Astrocyte of the spinal cord (primary cell): ENCODE measurements around the gene CLBA1.
"Not testable (repeated sequence)": the region's sequence is repeated elsewhere in the genome, so short reads cannot be mapped to it uniquely, and the experiment has no call there.

Experiments
- DNase-seq: peaks from one replicate; pipeline ENCODE4 v3.0.0; 2011; ENCODE audit warnings: low read depth, low spot score
- H3K4me3 ChIP-seq: 2 replicates; pipeline ENCODE4 v1.5.1; 2011; ENCODE audit warnings: low read depth, mild to moderate bottlenecking, low read length, moderate library complexity
- in situ Hi-C: cut with HindIII; loops from 2 replicates; pipeline ENCODE4 v1.10.0; 2017; ENCODE audit warnings: low sequenced_read_pairs
- TF ChIP-seq, protein P1 (sequence below): IDR thresholded peaks from 2 replicates; pipeline ENCODE4 v1.5.1; 2012; ENCODE audit warnings: low read depth, mild to moderate bottlenecking, low read length, inconsistent platforms

Gene CLBA1

DNA sequence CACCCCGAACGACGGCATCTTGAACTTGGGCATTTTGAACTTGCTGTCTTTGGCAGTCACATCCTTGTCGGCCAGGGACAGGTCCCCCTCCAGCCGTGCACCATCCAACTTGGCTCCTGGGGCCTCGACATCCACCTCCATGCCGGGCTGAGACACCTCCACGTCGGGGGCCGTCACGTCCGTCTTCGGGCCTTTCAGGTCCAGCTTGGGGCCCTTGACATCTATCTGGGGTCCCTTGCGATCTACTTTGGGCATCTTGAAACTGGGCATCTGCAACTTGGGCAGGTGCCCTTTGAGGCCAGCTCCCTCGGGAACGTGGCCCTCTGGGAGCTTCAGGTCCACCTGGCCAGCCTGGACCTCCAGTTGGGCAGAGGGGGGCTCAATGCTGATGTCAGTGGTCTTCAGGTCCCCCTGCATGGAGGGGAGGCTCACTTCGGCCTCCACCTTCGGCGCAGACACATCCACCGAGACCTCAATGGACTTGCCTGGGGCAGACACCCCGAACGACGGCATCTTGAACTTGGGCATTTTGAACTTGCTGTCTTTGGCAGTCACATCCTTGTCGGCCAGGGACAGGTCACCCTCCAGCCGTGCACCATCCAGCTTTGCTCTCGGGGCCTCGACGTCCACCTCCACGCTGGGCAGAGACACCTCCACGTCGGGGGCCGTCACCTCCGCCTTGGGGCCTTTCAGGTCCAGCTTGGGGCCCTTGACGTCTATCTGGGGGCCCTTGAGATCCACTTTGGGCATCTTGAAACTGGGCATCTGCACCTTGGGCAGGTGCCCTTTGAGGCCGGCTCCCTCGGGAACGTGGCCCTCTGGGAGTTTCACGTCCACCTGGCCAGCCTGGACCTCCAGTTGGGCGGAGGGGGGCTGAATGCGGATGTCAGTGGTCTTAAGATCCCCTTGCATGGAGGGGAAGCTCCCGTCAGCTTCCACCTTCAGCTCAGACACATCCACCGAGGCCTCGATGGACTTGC, 39.3 kb upstream of the CLBA1 start:
- DNase-seq, H3K4me3 ChIP-seq, in situ Hi-C loops: not testable (repeated sequence)

DNA sequence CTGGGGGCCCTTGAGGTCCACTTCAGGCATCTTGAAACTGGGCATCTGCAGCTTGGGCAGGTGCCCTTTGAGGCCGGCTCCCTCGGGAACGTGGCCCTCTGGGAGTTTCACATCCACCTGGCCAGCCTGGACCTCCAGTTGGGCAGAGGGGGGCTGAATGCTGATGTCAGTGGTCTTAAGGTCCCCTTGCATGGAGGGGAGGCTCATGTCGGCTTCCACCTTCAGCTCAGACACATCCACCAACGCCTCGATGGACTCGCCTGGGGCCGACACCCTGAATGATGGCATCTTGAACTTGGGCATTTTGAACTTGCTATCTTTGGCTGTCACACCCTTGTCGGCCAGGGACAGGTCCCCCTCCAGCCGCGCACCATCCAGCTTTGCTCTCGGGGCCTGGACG, 38.4 kb upstream of the CLBA1 start:
- in situ Hi-C loops, DNase-seq, H3K4me3 ChIP-seq: not testable (repeated sequence)

GRCh38 chr14:104947881-104948735, 37.5 kb upstream of the CLBA1 start:
- DNase-seq, H3K4me3 ChIP-seq, in situ Hi-C loops: not testable (repeated sequence)

- H3K4me3 ChIP-seq = no peak overlapping the region
- no peak for DNase-seq
- in situ Hi-C loops = no loop called here
- TF ChIP-seq, protein P1, sequence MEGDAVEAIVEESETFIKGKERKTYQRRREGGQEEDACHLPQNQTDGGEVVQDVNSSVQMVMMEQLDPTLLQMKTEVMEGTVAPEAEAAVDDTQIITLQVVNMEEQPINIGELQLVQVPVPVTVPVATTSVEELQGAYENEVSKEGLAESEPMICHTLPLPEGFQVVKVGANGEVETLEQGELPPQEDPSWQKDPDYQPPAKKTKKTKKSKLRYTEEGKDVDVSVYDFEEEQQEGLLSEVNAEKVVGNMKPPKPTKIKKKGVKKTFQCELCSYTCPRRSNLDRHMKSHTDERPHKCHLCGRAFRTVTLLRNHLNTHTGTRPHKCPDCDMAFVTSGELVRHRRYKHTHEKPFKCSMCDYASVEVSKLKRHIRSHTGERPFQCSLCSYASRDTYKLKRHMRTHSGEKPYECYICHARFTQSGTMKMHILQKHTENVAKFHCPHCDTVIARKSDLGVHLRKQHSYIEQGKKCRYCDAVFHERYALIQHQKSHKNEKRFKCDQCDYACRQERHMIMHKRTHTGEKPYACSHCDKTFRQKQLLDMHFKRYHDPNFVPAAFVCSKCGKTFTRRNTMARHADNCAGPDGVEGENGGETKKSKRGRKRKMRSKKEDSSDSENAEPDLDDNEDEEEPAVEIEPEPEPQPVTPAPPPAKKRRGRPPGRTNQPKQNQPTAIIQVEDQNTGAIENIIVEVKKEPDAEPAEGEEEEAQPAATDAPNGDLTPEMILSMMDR = no peak
Observed at GRCh38 chr14:104948736-104949031, 36.9 kb upstream of the CLBA1 start.

GRCh38 chr14:104949406-104949955, 36.1 kb upstream of the CLBA1 start:
- H3K4me3 ChIP-seq, in situ Hi-C loops, DNase-seq: not testable (repeated sequence)

DNA sequence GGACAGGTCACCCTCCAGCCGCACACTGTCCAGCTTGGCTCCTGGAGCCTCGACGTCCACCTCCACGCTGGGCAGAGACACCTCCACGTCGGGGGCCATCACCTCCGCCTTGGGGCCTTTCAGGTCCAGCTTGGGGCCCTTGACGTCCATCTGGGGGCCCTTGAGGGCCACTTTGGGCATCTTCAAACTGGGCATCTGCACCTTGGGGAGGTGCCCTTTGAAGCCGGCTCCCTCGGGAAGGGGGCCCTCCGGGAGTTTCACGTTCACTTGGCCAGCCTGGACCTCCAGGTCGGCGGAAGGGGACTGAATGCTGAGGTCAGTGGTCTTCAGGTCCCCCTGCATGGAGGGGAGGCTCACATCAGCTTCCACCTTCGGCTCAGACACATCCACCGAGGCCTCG, 35.6 kb upstream of the CLBA1 start:
- no peak for DNase-seq
- H3K4me3 ChIP-seq = no peak overlapping the region
- TF ChIP-seq, protein P1 = no peak
- in situ Hi-C loops = no loop called here

DNA sequence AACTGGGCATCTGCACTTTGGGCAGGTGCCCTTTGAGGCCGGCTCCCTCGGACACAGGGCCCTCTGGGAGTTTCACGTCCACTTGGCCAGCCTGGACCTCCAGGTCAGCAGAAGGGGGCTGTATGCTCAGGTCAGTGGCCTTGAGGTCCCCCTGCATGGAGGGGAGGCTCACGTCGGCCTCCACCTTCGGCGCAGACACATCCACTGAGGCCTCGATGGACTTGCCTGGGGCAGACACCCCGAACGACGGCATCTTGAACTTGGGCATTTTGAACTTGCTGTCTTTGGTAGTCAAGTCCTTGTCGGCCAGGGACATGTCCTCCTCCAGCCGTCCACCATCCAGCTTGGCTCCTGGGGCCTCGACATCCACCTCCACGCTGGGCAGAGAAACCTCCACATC, 34.9 kb upstream of the CLBA1 start:
- in situ Hi-C loops, H3K4me3 ChIP-seq, DNase-seq: not testable (repeated sequence)

- DNase-seq, in situ Hi-C loops: not testable (repeated sequence)
Observed at GRCh38 chr14:104951863-104952657, 33.5 kb upstream of the CLBA1 start.

GRCh38 chr14:104953097-104953496, 32.5 kb upstream of the CLBA1 start:
- no peak for DNase-seq

More at GRCh38 chr14:104951863-104952657, 33.5 kb upstream of the CLBA1 start:
- H3K4me3 ChIP-seq = not testable (repeated sequence)

More at GRCh38 chr14:104953097-104953496, 32.5 kb upstream of the CLBA1 start:
- H3K4me3 ChIP-seq = no peak overlapping the region
- in situ Hi-C loops = no loop called here
- TF ChIP-seq, protein P1 = no peak
